Astrocyte of the hippocampus (primary cell): ENCODE measurements around the gene LPIN3.
"Not testable (repeated sequence)": the region's sequence is repeated elsewhere in the genome, so short reads cannot be mapped to it uniquely, and the experiment has no call there.

Experiments
- DNase-seq: peaks from one replicate; pipeline ENCODE4 v3.0.0; 2011; ENCODE audit warnings: low read depth, low spot score

Gene LPIN3

GRCh38 chr20:41340327-41341055 is at the start of gene LPIN3:
TSS of gene LPIN3 (plus strand) at chr20:41340821. CDS start at chr20:41345804, 4,983 bp downstream.
- DNase-seq: peak; percentile 84

GRCh38 chr20:41293269-41294037 is 47.2 kb upstream of the LPIN3 start:
- DNase-seq: no peak

GRCh38 chr20:41299899-41300298 is 40.7 kb upstream of the LPIN3 start:
- no peak for DNase-seq

- no peak for DNase-seq
These were observed 40.2 kb upstream of the LPIN3 start for GRCh38 chr20:41300383-41300782.

- DNase-seq: no peak
These were observed 39.7 kb upstream of the LPIN3 start for GRCh38 chr20:41300886-41301285.

- DNase-seq: no peak
These were observed 36.6 kb upstream of the LPIN3 start for GRCh38 chr20:41304002-41304401.

- no peak for DNase-seq
These were observed 36.1 kb upstream of the LPIN3 start for GRCh38 chr20:41304424-41305079.

- no peak for DNase-seq
These were observed 34.4 kb upstream of the LPIN3 start for GRCh38 chr20:41306061-41306727.

GRCh38 chr20:41307021-41307420 is 33.6 kb upstream of the LPIN3 start:
- DNase-seq: no peak

GRCh38 chr20:41308290-41308711 is 32.3 kb upstream of the LPIN3 start:
- peak; percentile 81 for DNase-seq

- DNase-seq: no peak
These were observed 31.8 kb upstream of the LPIN3 start for GRCh38 chr20:41308726-41309413.

GRCh38 chr20:41309817-41310216 is 30.8 kb upstream of the LPIN3 start:
- DNase-seq: peak; percentile 59

- not testable (repeated sequence) for DNase-seq
These were observed 28.6 kb upstream of the LPIN3 start for GRCh38 chr20:41312009-41312408.

GRCh38 chr20:41314386-41314785 is 26.2 kb upstream of the LPIN3 start:
- no peak for DNase-seq

GRCh38 chr20:41316051-41316450 is 24.6 kb upstream of the LPIN3 start:
- no peak for DNase-seq

GRCh38 chr20:41316602-41317545 is 23.7 kb upstream of the LPIN3 start:
- DNase-seq: peak; percentile 91

- peak; percentile 99 for DNase-seq
These were observed 22.9 kb upstream of the LPIN3 start, which contains the start of gene ZHX3 for GRCh38 chr20:41317546-41318270. TSS of gene ZHX3 (minus strand) at chr20:41317731. CDS start at chr20:41204916, 112,815 bp downstream.

GRCh38 chr20:41318271-41318649 is 22.4 kb upstream of the LPIN3 start:
- no peak for DNase-seq

GRCh38 chr20:41320441-41320840 is 20.2 kb upstream of the LPIN3 start:
- no peak for DNase-seq
